ENCODE data around the gene LMF2.
A peak's percentile ranks its signal among the peaks of the same experiment; 100 is the strongest.

Gene LMF2

GRCh38 chr22:50486561-50487289 lies 20.8 kb downstream of the LMF2 start, which contains the start of gene MIOX:
Gene MIOX (plus strand): TSS chr22:50486859. CDS start chr22:50486898, 39 bp downstream.
- intact Hi-C loops (cut with DNase I), result no loop called here
- DNase-seq, result peak in 1 of 10 donors; percentile 79

- intact Hi-C loops (cut with DNase I), result no loop called here
- no peak for DNase-seq
Observed at GRCh38 chr22:50485221-50486131, 22.0 kb downstream of the LMF2 start.

DNA sequence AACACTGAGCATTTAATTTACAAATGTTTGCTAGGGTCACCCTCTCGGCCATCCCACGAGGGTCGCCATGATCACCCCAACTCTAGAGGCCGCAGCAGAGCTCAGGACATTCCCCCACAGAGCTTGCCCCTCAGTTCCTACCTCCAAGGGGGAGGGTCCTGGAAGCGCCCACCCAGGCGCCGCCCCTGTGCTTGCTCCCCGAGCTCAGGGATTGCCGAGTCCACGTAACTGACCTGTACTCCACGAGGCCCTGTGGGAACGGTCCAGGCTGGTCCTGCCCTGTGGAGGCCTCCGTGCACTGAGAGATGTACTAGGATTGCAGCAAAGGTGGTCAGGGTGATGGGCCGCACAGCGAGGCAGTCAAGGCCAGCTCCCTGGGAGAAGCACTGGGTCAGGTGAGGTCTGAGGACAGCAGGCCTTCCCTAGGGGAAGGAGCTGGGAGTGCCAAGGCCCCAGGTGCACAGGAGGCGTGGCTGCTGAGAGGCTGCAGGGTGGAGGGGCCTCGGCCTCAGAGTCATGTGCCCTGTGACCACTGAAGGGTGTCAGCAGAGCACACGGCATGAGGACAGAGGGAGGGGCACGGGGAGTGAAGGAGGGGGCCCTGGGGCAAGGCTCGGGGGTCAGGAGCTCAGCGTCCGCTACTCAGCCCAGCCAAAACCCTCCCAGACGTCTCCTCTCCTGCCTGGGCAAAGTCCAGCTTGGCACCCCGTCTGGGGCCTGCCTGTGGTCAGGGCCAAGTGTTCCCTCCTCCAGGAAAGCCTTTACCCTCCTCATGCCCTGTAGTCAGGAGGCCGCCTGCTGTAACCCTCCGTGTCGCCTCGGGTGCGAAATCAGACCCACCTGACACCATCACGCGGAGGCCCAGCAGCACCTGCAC lies 23.3 kb downstream of the LMF2 start:
- intact Hi-C loops (cut with DNase I), result no loop called here

GRCh38 chr22:50483556-50483955 lies 23.9 kb downstream of the LMF2 start:
- no peak for DNase-seq
- intact Hi-C loops (cut with DNase I), result no loop called here

More for the DNA sequence above, 23.3 kb downstream of the LMF2 start:
- no peak for DNase-seq

GRCh38 chr22:50483106-50483505 lies 24.4 kb downstream of the LMF2 start:
- no peak for DNase-seq
- intact Hi-C loops (cut with DNase I), result no loop called here

- no peak for DNase-seq
- intact Hi-C loops (cut with DNase I), result no loop called here
Observed at GRCh38 chr22:50482107-50483074, 25.1 kb downstream of the LMF2 start.

DNA sequence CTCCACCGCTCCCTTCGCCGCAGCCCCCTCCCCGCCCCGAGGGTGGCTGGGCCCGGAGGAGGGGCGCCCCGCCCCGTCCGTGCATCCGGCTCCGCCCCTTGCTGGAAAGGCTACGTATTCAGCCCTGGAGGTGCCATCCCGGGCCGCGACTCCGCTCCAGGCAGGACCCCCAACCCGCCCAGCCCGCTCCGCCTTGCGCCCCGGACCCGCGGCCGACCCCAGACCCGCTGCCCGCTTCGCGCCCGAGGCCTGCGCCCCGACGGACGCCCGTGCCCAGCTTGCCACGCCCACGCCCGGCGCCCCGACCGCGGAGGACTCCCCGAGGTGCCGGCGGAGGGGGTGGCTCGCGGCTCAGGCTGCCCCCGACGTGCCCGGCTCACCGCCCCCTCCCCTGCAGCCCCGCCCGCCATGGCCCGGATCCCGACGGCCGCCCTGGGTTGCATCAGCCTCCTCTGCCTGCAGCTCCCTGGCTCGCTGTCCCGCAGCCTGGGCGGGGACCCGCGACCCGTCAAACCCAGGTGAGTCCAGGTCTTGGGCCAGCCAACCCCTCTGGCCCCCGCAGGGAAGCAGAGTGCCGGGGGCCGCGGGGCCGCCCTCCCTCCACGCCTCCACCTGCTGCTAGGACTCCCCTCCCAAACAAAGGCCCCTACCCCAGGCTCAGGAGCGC lies 25.9 kb downstream of the LMF2 start, which contains the start of gene ADM2:
ADM2 (plus strand) TSS at position 104 of the 667 bp plus-strand sequence; CDS start at position 409, 305 bp downstream.
- no peak for DNase-seq
- intact Hi-C loops (cut with DNase I), result no loop called here

- intact Hi-C loops (cut with DNase I), result no loop called here
- DNase-seq, result no peak
Observed at GRCh38 chr22:50481045-50481439, 26.5 kb downstream of the LMF2 start.

DNA sequence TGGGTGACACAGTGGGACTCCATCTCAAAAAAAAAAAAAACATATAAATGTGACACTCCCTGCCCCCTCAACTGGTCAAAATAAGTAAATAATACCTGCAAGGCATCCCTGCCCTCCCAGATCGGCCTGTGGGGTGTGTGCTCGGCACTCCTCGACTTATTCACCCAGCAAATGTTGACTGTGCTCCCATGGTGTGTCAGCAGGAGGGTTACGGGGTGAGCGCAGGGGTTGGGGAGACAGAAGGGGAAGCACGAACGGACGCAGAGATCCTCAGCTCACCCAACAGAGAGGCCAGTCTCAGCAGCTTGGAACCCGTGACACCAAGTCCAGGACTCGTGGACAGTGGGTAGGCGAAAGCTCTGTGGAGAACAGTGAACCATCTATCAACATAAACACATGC lies 27.8 kb downstream of the LMF2 start:
- intact Hi-C loops (cut with DNase I), result no loop called here
- DNase-seq, result no peak

- DNase-seq, result no peak
- intact Hi-C loops (cut with DNase I), result no loop called here
Observed at GRCh38 chr22:50477923-50478322, 29.6 kb downstream of the LMF2 start.

DNA sequence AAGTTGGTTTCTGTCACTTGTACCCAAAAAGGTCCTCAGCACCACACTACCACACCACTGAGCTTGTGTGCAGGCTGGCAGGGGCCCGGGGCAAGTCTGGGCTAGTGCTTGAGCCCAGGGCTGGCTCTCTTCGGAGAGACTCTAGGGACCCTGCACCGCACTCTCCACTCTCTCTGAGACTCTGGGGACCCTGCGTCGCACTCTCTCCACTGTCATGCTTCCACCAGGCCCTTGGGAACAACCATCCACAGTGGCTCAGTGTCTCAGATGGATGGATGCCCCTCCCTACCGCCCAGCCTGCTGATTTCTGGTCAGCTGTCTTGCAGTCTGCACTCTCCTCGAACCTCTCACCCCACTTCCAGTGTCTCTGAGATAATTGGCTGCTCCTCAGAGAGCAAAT lies 30.6 kb downstream of the LMF2 start:
- DNase-seq, result no peak
- intact Hi-C loops (cut with DNase I), result no loop called here

- DNase-seq, result no peak
- intact Hi-C loops (cut with DNase I), result no loop called here
Observed at GRCh38 chr22:50475652-50476002, 31.9 kb downstream of the LMF2 start.

GRCh38 chr22:50474710-50475651 lies 32.5 kb downstream of the LMF2 start, which contains the start of gene SBF1:
Gene SBF1 (minus strand): TSS chr22:50475035. CDS start chr22:50474840, 195 bp downstream.
- intact Hi-C loops (cut with DNase I), result no loop called here
- peak; percentile 85 to 99 (median 93) for DNase-seq

- DNase-seq, result peak in 1 of 10 donors; percentile 14
- intact Hi-C loops (cut with DNase I), result no loop called here
Observed at GRCh38 chr22:50473855-50474671, 33.4 kb downstream of the LMF2 start.

DNA sequence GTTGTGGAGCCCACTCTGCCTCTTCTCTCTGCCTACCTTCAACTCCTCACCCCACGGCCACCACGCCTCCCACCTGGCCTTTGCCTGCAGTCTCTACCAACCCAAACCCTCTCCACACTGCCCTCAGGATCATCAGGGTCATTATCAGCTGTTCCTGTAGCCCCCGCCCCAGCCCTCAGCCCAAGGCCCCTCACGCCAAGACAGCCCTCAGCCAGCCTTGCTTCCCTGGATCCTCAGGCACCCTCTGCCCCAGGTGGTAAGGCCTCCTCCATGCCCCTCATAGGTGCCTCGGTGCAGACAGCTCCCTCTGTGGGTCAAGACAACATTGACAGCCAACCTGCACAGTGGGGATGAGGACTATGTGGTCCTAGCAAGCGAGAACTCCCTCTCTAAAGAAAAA lies 34.4 kb downstream of the LMF2 start:
- intact Hi-C loops (cut with DNase I), result no loop called here
- DNase-seq, result no peak

- intact Hi-C loops (cut with DNase I), result no loop called here
- DNase-seq, result no peak
Observed at GRCh38 chr22:50471962-50472361, 35.5 kb downstream of the LMF2 start.
